ENCODE measurements around the gene MTHFSD. TPM values are rescaled to one million over a fixed set of nuclear protein-coding genes. Genes with fewer than 3 reads are reported as not detected.

Gene MTHFSD
- total and polyA plus RNA-seq, 10 donors: 9.1 to 32.1 (median 18.0) TPM

DNA sequence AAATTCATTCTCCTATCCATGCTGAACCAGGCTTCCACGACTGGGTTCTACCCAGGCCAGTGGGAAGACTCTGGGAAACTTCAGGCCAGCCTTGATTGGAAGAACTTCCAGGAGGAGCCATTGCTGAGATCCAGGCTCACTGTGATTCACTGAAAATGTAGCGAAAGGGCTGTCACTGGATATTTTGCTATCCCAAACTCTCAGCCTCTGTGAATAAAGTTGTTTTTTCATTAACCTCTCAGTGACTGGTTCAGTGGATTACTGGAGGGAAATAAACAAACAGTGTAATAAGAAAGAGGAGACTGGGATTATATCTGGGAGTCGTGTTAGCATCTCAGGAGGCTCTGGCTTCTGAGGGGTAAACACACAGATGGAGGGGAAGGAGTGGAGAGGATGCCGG lies 26.4 kb upstream of the MTHFSD start:
- Histone ChIP-seq H3K9me3 (no peaks in the 10 kb centered on the region), H3K4me1 (peaks cover 0 to 18% (median 9%) of the 10 kb centered on the region in 6 donors), H3K36me3 (no peaks in the 10 kb centered on the region), H3K27me3 (replicated peaks in 1 of 7) (peaks cover 0 to 83% (median 39%) of the 10 kb centered on the region in 7 donors), H3K27ac (no peak overlapping the region), H3K4me3 (no peak overlapping the region)
- TF ChIP-seq POLR2A (IDR thresholded peaks at IDR 0.05): no peak
- TF ChIP-seq, protein P1, sequence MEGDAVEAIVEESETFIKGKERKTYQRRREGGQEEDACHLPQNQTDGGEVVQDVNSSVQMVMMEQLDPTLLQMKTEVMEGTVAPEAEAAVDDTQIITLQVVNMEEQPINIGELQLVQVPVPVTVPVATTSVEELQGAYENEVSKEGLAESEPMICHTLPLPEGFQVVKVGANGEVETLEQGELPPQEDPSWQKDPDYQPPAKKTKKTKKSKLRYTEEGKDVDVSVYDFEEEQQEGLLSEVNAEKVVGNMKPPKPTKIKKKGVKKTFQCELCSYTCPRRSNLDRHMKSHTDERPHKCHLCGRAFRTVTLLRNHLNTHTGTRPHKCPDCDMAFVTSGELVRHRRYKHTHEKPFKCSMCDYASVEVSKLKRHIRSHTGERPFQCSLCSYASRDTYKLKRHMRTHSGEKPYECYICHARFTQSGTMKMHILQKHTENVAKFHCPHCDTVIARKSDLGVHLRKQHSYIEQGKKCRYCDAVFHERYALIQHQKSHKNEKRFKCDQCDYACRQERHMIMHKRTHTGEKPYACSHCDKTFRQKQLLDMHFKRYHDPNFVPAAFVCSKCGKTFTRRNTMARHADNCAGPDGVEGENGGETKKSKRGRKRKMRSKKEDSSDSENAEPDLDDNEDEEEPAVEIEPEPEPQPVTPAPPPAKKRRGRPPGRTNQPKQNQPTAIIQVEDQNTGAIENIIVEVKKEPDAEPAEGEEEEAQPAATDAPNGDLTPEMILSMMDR (IDR thresholded peaks at IDR 0.05 in 8 of 11, conservative IDR thresholded peaks at IDR 0.05 in 3 of 11): no peak
- no peak for TF ChIP-seq POLR2AphosphoS5 (IDR thresholded peaks at IDR 0.05)
- WGBS, 5 donors: 79 to 86% (median 84%) methylated on average over 4 of the region's 4 CpGs
- no peak for DNase-seq
- intact Hi-C loops (cut with DNase I; ENCODE audit: low total_unique reads): no loop called here

- H3K4me3 ChIP-seq: no peak overlapping the region
- no peak overlapping the region for H3K27ac ChIP-seq
- WGBS, 5 donors: 87 to 92% (median 90%) methylated on average over 9 of the region's 9 CpGs
- H3K9me3 ChIP-seq: no peaks in the 10 kb centered on the region
- TF ChIP-seq POLR2AphosphoS5 (IDR thresholded peaks at IDR 0.05): no peak
- TF ChIP-seq, protein P1 (IDR thresholded peaks at IDR 0.05 in 8 of 11, conservative IDR thresholded peaks at IDR 0.05 in 3 of 11): no peak
- no peak for TF ChIP-seq POLR2A (IDR thresholded peaks at IDR 0.05)
- no peak for DNase-seq
- peaks cover 0 to 25% (median 16%) of the 10 kb centered on the region in 6 donors for H3K4me1 ChIP-seq
- H3K27me3 ChIP-seq (replicated peaks in 1 of 7): peaks cover 0 to 90% (median 46%) of the 10 kb centered on the region in 7 donors
- no peaks in the 10 kb centered on the region for H3K36me3 ChIP-seq
- intact Hi-C loops (cut with DNase I; ENCODE audit: low total_unique reads): no loop called here
Observed at GRCh38 chr16:86580791-86581170, 25.7 kb upstream of the MTHFSD start.

DNA sequence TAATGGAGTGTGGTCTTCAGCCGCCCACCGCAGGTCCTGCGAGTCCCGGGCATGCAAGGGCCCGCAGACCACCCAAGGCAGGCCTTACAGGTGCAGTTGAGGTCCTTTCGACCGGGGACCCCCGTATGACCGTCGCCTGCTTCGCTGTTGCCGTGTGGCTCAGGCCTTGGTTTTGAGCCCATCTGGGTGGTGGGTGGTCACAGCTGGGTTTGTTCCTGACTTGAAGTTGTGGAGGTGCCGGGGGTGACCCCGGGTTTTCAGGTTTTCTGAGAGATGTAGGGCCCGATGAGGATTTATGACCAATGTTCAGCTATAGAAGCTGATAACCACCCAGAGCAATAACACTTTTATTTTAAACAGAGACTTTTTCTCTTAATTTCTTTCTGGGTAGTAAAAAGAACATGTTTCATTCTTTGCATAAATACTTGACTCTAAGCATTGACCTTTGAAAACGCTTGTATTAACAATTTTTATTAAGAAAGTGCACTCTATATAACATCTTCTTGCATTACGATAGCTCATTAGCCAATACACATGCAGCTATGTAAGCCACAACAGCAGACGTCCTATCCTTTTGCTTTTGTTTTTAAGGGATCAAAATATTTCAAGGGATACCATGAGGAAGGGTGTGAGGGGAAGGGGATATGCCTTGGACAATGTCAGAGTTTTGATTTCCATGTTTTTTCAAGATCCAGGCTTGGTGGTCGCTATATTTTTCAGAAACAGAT lies 25.2 kb upstream of the MTHFSD start:
- TF ChIP-seq, protein P1 (IDR thresholded peaks at IDR 0.05 in 8 of 11, conservative IDR thresholded peaks at IDR 0.05 in 3 of 11): no peak
- TF ChIP-seq POLR2A (IDR thresholded peaks at IDR 0.05): no peak
- no peak for TF ChIP-seq POLR2AphosphoS5 (IDR thresholded peaks at IDR 0.05)
- H3K27me3 ChIP-seq (replicated peaks in 1 of 7): peaks cover 0 to 91% (median 51%) of the 10 kb centered on the region in 7 donors
- DNase-seq: no peak
- H3K36me3 ChIP-seq: no peaks in the 10 kb centered on the region
- peaks cover 0 to 30% (median 19%) of the 10 kb centered on the region in 6 donors for H3K4me1 ChIP-seq
- H3K27ac ChIP-seq: no peak overlapping the region
- H3K9me3 ChIP-seq: no peaks in the 10 kb centered on the region
- intact Hi-C loops (cut with DNase I; ENCODE audit: low total_unique reads): no loop called here
- H3K4me3 ChIP-seq: no peak overlapping the region
- 73 to 82% (median 78%) methylated on average over 19 of the region's 19 CpGs for WGBS, 5 donors

GRCh38 chr16:86579268-86580062 lies 24.4 kb upstream of the MTHFSD start:
- intact Hi-C loops (cut with DNase I; ENCODE audit: low total_unique reads): no loop called here
- peaks cover 0 to 34% (median 20%) of the 10 kb centered on the region in 6 donors for H3K4me1 ChIP-seq
- no peak for DNase-seq
- no peaks in the 10 kb centered on the region for H3K36me3 ChIP-seq
- no peaks in the 10 kb centered on the region for H3K9me3 ChIP-seq
- peaks cover 0 to 91% (median 57%) of the 10 kb centered on the region in 7 donors for H3K27me3 ChIP-seq (replicated peaks in 1 of 7)
- no peak for TF ChIP-seq POLR2AphosphoS5 (IDR thresholded peaks at IDR 0.05)
- TF ChIP-seq, protein P1 (IDR thresholded peaks at IDR 0.05 in 8 of 11, conservative IDR thresholded peaks at IDR 0.05 in 3 of 11): no peak
- TF ChIP-seq POLR2A (IDR thresholded peaks at IDR 0.05): no peak
- no peak overlapping the region for H3K27ac ChIP-seq
- H3K4me3 ChIP-seq: peak overlapping the region in 1 of 8 donors; percentile 17
- WGBS, 5 donors: 13 to 24% (median 20%) methylated on average over 40 to 69 of the region's 69 CpGs

Measured in spleen (tissue), 11 donors.